H1 (cell line): ENCODE measurements around the gene TNFRSF6B. TPM values are rescaled to one million over a fixed set of nuclear protein-coding genes. Genes with fewer than 3 reads are reported as not detected.

Experiments
- CTCF ChIA-PET: fragments of 300-600 bp; sonication (Branson Sonifier 250); formaldehyde crosslinking; loops from one replicate; lab custom pipeline; 2021; ENCODE audit not compliant: partially characterized antibody; lab: Charles Lee
- POLR2A ChIA-PET: fragments of 300-600 bp; sonication (Branson Sonifier 250); formaldehyde crosslinking; loops from one replicate; lab custom pipeline; 2021; ENCODE audit warnings: inconsistent platforms; ENCODE audit not compliant: partially characterized antibody; lab: Charles Lee
- DNase-seq, 2 experiments: peaks; one replicate each; pipeline versions ENCODE4 v3.0.0 to v3.0.0-alpha.2; 2010 to 2022; ENCODE audit warnings: low spot score in 2 of 2, low read depth in 1 of 2, mixed read lengths in 1 of 2
- FAIRE-seq: peaks from 2 replicates; lab custom pipeline; 2011; peaks lifted over from hg19 to GRCh38; lab: Jason Lieb, UNC
- H2AFZ ChIP-seq: 2 replicates; pipeline ENCODE4 v1.8.1; 2012; ENCODE audit warnings: low read length, inconsistent platforms
- H2AK5ac ChIP-seq: 2 replicates; pipeline ENCODE4 v1.6.1; 2013; ENCODE audit warnings: low read depth, low read length
- H2BK120ac ChIP-seq: replicated peaks from 2 replicates; pipeline ENCODE3; 2013; ENCODE audit warnings: low read depth, low read length, inconsistent platforms
- H2BK12ac ChIP-seq: 2 replicates; pipeline ENCODE4 v1.6.1; 2013; ENCODE audit warnings: low read depth, low read length
- H2BK15ac ChIP-seq: 2 replicates; pipeline ENCODE4 v1.6.1; 2013; ENCODE audit warnings: low read length
- H2BK20ac ChIP-seq: 2 replicates; pipeline ENCODE4 v1.6.1; 2013; ENCODE audit warnings: low read length
- H2BK5ac ChIP-seq: 2 replicates; pipeline ENCODE4 v1.6.1; 2013; ENCODE audit warnings: low read depth, low read length
- H3K14ac ChIP-seq: 2 replicates; pipeline ENCODE4 v1.6.1; 2013; ENCODE audit warnings: inconsistent platforms; ENCODE audit not compliant: insufficient read length
- H3K18ac ChIP-seq: 2 replicates; pipeline ENCODE4 v1.6.1; 2013; ENCODE audit warnings: low read length; ENCODE audit errors: extremely low read depth
- H3K23ac ChIP-seq: 2 replicates; pipeline ENCODE4 v1.6.1; 2013; ENCODE audit warnings: inconsistent platforms; ENCODE audit not compliant: insufficient read length
- H3K23me2 ChIP-seq: 2 replicates; pipeline ENCODE4 v1.6.1; 2013; ENCODE audit warnings: low read depth, low read length
- H3K27ac ChIP-seq: 2 replicates; pipeline ENCODE4 v1.6.1; 2011; ENCODE audit warnings: low read depth, low read length, inconsistent platforms
- H3K27me3 ChIP-seq, 4 experiments: replicated peaks in 1 of 4; 1 replicate in 1 of 4; 2 replicates in 3 of 4; pipeline versions ENCODE4 v1.6.1 to v1.8.1; 2011 to 2013; ENCODE audit warnings: low read length in 3 of 4, mild to moderate bottlenecking in 3 of 4, inconsistent platforms in 2 of 4, mixed read lengths in 2 of 4, moderate library complexity in 1 of 4; ENCODE audit not compliant: control insufficient read depth in 3 of 4, insufficient read depth in 3 of 4; ENCODE audit errors: extremely low read depth in 1 of 4
- H3K36me3 ChIP-seq, 4 experiments: 2 replicates each; pipeline versions ENCODE4 v1.6.1 to v1.8.1; 2011 to 2013; ENCODE audit warnings: mild to moderate bottlenecking in 4 of 4, low read length in 3 of 4, moderate library complexity in 2 of 4, control low read depth in 1 of 4, inconsistent platforms in 1 of 4; ENCODE audit not compliant: insufficient read depth in 4 of 4, control insufficient read depth in 2 of 4
- H3K4ac ChIP-seq: replicated peaks from 2 replicates; pipeline ENCODE3; 2013; ENCODE audit warnings: low read length, low read depth, mixed read lengths, inconsistent platforms; ENCODE audit not compliant: insufficient read length
- H3K4me1 ChIP-seq, 4 experiments: replicated peaks in 1 of 4; 1 replicate in 1 of 4; 2 replicates in 3 of 4; pipeline versions ENCODE4 v1.6.1 to v1.8.1; 2011 to 2013; ENCODE audit warnings: low read length in 3 of 4, inconsistent platforms in 2 of 4, mixed read lengths in 1 of 4; ENCODE audit not compliant: insufficient read depth in 4 of 4, control insufficient read depth in 3 of 4
- H3K4me2 ChIP-seq, 2 experiments: 2 replicates each; pipeline versions ENCODE4 v1.6.1 to v1.8.1; 2011 to 2013; ENCODE audit warnings: low read depth in 2 of 2, low read length in 2 of 2, control low read depth in 1 of 2, inconsistent platforms in 1 of 2, mild to moderate bottlenecking in 1 of 2; ENCODE audit not compliant: insufficient read depth in 1 of 2
- H3K4me3 ChIP-seq, 4 experiments: fragments of 200-600, 300-600 bp in 1 of 4; sonication (generic), shearing (Covaris generic), sonication (Bioruptor Twin) in 1 of 4; 2 replicates each; pipeline versions ENCODE4 v1.5.1 to v1.8.1; 2011 to 2016; ENCODE audit warnings: low read length in 4 of 4, low read depth in 3 of 4, control low read depth in 2 of 4, inconsistent platforms in 2 of 4, mild to moderate bottlenecking in 2 of 4, mixed read lengths in 1 of 4, moderate library complexity in 1 of 4; ENCODE audit not compliant: insufficient read depth in 2 of 4; ENCODE audit errors: extremely low read depth in 1 of 4
- H3K56ac ChIP-seq: replicated peaks from 2 replicates; pipeline ENCODE3; 2013; ENCODE audit warnings: low read depth, mild to moderate bottlenecking, mixed read lengths, low read length, inconsistent platforms; ENCODE audit not compliant: insufficient read length
- H3K79me1 ChIP-seq: 2 replicates; pipeline ENCODE4 v1.6.1; 2013; ENCODE audit warnings: low read depth, low read length, control low read depth
- H3K79me2 ChIP-seq, 2 experiments: 2 replicates each; pipeline versions ENCODE4 v1.6.1 to v1.8.1; 2012 to 2013; ENCODE audit warnings: low read length in 2 of 2, mild to moderate bottlenecking in 2 of 2, inconsistent platforms in 1 of 2; ENCODE audit not compliant: insufficient read depth in 2 of 2, control insufficient read depth in 1 of 2
- H3K9ac ChIP-seq, 4 experiments: replicated peaks in 1 of 4; 1 replicate in 1 of 4; 2 replicates in 3 of 4; pipeline versions ENCODE4 v1.6.1 to v1.8.1; 2011 to 2013; ENCODE audit warnings: low read depth in 3 of 4, low read length in 3 of 4, control low read depth in 2 of 4, mild to moderate bottlenecking in 2 of 4, moderate library complexity in 2 of 4, inconsistent platforms in 1 of 4; ENCODE audit errors: extremely low read depth in 1 of 4
- H3K9me3 ChIP-seq, 2 experiments: 2 replicates each; pipeline versions ENCODE4 v1.6.1 to v1.8.1; 2012 to 2013; ENCODE audit warnings: mild to moderate bottlenecking in 2 of 2, moderate library complexity in 2 of 2, control low read depth in 1 of 2, inconsistent platforms in 1 of 2, low read depth in 1 of 2, low read length in 1 of 2, mixed read lengths in 1 of 2; ENCODE audit not compliant: insufficient read depth in 2 of 2
- H4K20me1 ChIP-seq, 2 experiments: replicated peaks in 1 of 2; 2 replicates each; pipeline versions ENCODE3 to v1.8.1; 2011 to 2013; ENCODE audit warnings: inconsistent platforms in 2 of 2, low read length in 2 of 2, mild to moderate bottlenecking in 1 of 2; ENCODE audit not compliant: insufficient read depth in 2 of 2, control insufficient read depth in 1 of 2
- H4K5ac ChIP-seq: 2 replicates; pipeline ENCODE4 v1.6.1; 2013; ENCODE audit warnings: low read length, low read depth, mixed read lengths, inconsistent platforms; ENCODE audit not compliant: insufficient read length
- H4K8ac ChIP-seq: 2 replicates; pipeline ENCODE4 v1.8.0; 2013; ENCODE audit warnings: mild to moderate bottlenecking, moderate library complexity, low read length, inconsistent platforms; ENCODE audit not compliant: insufficient read depth; ENCODE audit errors: extremely low read depth
- H4K91ac ChIP-seq: replicated peaks from 2 replicates; pipeline ENCODE3; 2013; ENCODE audit warnings: low read length, mixed read lengths, inconsistent platforms; ENCODE audit not compliant: insufficient read length
- ASH2L ChIP-seq: fragments of 200-600, 300-600 bp; sonication (generic); IDR thresholded peaks from one replicate; pipeline ENCODE4 v1.7.1; 2017; ENCODE audit warnings: low read length
- CTBP2 ChIP-seq: IDR thresholded peaks from 2 replicates; pipeline ENCODE4 v1.7.0; 2011; ENCODE audit warnings: borderline replicate concordance, mild to moderate bottlenecking, moderate library complexity, mixed read lengths, low read length; ENCODE audit not compliant: insufficient read depth, insufficient read length
- EP300 ChIP-seq, 2 experiments: IDR thresholded peaks; 1 replicate in 1 of 2; 2 replicates in 1 of 2; pipeline ENCODE4 v1.6.1; 2011 to 2012; ENCODE audit warnings: low read depth in 2 of 2, low read length in 2 of 2, mild to moderate bottlenecking in 2 of 2, borderline replicate concordance in 1 of 2, inconsistent platforms in 1 of 2, moderate library complexity in 1 of 2
- GTF2F1 ChIP-seq: IDR thresholded peaks from 2 replicates; pipeline ENCODE4 v1.6.1; 2012; ENCODE audit warnings: low read depth, low read length, improper control_type of control experiment, borderline replicate concordance
- HDAC2 ChIP-seq, 2 experiments: fragments of 300-600 bp in 1 of 2; sonication (generic) in 1 of 2; IDR thresholded peaks; 2 replicates each; pipeline ENCODE4 v1.6.1; 2011 to 2012; ENCODE audit warnings: low read depth in 2 of 2, low read length in 2 of 2, mild to moderate bottlenecking in 2 of 2, moderate library complexity in 2 of 2, borderline replicate concordance in 1 of 2, inconsistent platforms in 1 of 2
- HDAC6 ChIP-seq: IDR thresholded peaks from one replicate; pipeline ENCODE4 v1.7.1; 2012; ENCODE audit warnings: low read depth, mild to moderate bottlenecking, inconsistent platforms, low read length, moderate library complexity
- JUN ChIP-seq: IDR thresholded peaks from 2 replicates; pipeline ENCODE4 v1.6.1; 2011; ENCODE audit warnings: low read depth, mild to moderate bottlenecking, improper control_type of control experiment, low read length
- JUND ChIP-seq: IDR thresholded peaks from 2 replicates; pipeline ENCODE4 v1.6.1; 2011; ENCODE audit warnings: mild to moderate bottlenecking, improper control_type of control experiment, low read length
- KDM1A ChIP-seq: fragments of 200-600, 300-600 bp; sonication (generic); IDR thresholded peaks from 2 replicates; pipeline ENCODE4 v1.7.1; 2016; ENCODE audit warnings: mild to moderate bottlenecking, low read length, borderline replicate concordance
- MAFK ChIP-seq: IDR thresholded peaks from 2 replicates; pipeline ENCODE4 v1.6.1; 2012; ENCODE audit warnings: low read depth, mild to moderate bottlenecking, improper control_type of control experiment, low read length
- ZNF274 ChIP-seq: IDR thresholded peaks from 2 replicates; pipeline ENCODE4 v1.7.0; 2012; ENCODE audit warnings: low read length, borderline replicate concordance; ENCODE audit errors: extremely low read depth
- WGBS, 2 experiments: shearing (Covaris generic) in 1 of 2; methylation state at CpG; one replicate each; pipeline versions ENCODE4 v1.1.6 to v1.1.7; 2013 to 2015; ENCODE audit warnings: low lambda C conversion rate in 2 of 2, mixed read lengths in 2 of 2, inconsistent platforms in 1 of 2, low coverage in 1 of 2, missing lambda C conversion rate in 1 of 2; ENCODE audit not compliant: insufficient replicate concordance in 2 of 2, insufficient coverage in 1 of 2, insufficient read length in 1 of 2; ENCODE audit errors: extremely low coverage in 1 of 2, missing lambda C conversion rate in 1 of 2; 5-methylcytosine and 5-hydroxymethylcytosine counted together
- polyA plus RNA-seq, 7 experiments: library from polyadenylated mRNA; depleted of rRNA in 3 of 7; stranded (reverse) in 5 of 7; unstranded in 2 of 7; fragments of >200 nt in 5 of 7; fragments of 200-250 nt in 2 of 7; gene quantifications; 1 replicate in 5 of 7; 2 replicates in 1 of 7; 4 replicates in 1 of 7; pipeline versions ENCODE4 v1.2.1 to v1.2.3, GENCODE V29; 2011 to 2013; ENCODE audit warnings: missing spikeins in 2 of 7, mixed read lengths in 2 of 7
- total RNA-seq: library from RNA; stranded (reverse); fragmentation: NEBNext Ultra II Directional; extraction: Animal tissue kit (Norgen Biotek cat#: 25700); gene quantifications from 2 replicates; pipeline ENCODE4 v1.2.1, GENCODE V29; 2021
- TF ChIP-seq, protein P1 (sequence below): IDR thresholded peaks from 2 replicates; pipeline ENCODE4 v1.6.1; 2011; ENCODE audit warnings: low read depth, mild to moderate bottlenecking, low read length; ENCODE audit not compliant: insufficient read depth

Gene TNFRSF6B
- total and polyA plus RNA-seq, 2 of the 8 experiments (the other 6 are each of a cell fraction or from before 2014, with no cell fraction given) = 3.1 TPM; not detected in 1

DNA sequence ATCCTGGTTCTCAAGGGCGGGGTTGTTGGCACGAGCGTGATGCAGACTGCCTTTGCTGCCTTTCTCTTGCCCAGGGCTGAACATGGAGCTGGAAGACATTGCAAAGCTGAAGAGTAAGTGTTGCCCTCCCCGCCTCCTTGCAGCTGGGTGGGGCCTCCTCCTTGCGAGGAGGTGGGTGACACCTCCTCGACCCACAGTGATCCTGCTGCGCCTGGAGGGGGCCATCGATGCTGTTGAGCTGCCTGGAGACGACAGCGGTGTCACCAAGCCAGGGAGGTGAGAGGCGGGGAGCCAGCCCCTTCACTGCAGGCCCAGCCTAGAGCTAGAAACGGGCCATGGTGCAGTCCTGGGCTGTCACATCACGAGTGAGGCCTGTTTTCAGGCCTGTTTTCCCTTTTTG lies 18.4 kb upstream of the TNFRSF6B start:
- Histone ChIP-seq H3K4ac (no peak overlapping the region), H4K8ac (no peak overlapping the region), H2AFZ (no peak overlapping the region), H2BK15ac (no peak overlapping the region), H3K14ac (no peak overlapping the region), H3K27me3 (no peaks in the 10 kb centered on the region), H3K4me1 (no peaks in the 10 kb centered on the region), H3K79me1 (no peaks in the 10 kb centered on the region), H3K56ac (no peak overlapping the region), H4K5ac (no peak overlapping the region), H3K4me3 (no peak overlapping the region), H4K91ac (no peak overlapping the region), H2BK20ac (no peak overlapping the region), H3K23ac (no peak overlapping the region), H2AK5ac (no peak overlapping the region), H2BK12ac (no peak overlapping the region), H3K4me2 (no peak overlapping the region), H3K9me3 (no peaks in the 10 kb centered on the region), H2BK5ac (no peak overlapping the region; the same call in 1 of the 2 replicates), H4K20me1 (peaks cover 0 to 7% of the 10 kb centered on the region in 2 experiments), H3K79me2 (no peaks in the 10 kb centered on the region), H3K36me3 (peaks cover 2 to 10% (median 5%) of the 10 kb centered on the region in 4 experiments; a peak in 4 of 8 replicates), H2BK120ac (no peak overlapping the region), H3K27ac (no peak overlapping the region), H3K18ac (no peak overlapping the region), H3K9ac (no peak overlapping the region), H3K23me2 (no peaks in the 10 kb centered on the region; the same call in 1 of the 2 replicates)
- 82% methylated on average over 12 of the region's 13 CpGs; no CpG with 5 or more reads in 1 of the 2 experiments for WGBS, 2 experiments
- CTCF ChIA-PET = interaction anchor here (0.7 kb wide), 1 partner anchor 16 kb away, joined by 3 read pairs; no protein-coding TSS in a partner anchor
- POLR2A ChIA-PET = interaction anchor here (1.0 to 1.1 kb wide), 2 partner anchors 10 to 20 kb away, joined by 3 to 5 read pairs; no protein-coding TSS in a partner anchor
- FAIRE-seq (no peak), DNase-seq (no peak)
- no peak for TF ChIP-seq EP300 (IDR thresholded peaks at IDR 0.05; ENCODE audit: borderline replicate concordance in 1 of 2, low read depth in 2 of 2, low read length in 2 of 2)
- TF ChIP-seq MAFK = no peak
- no peak for TF ChIP-seq CTBP2
- no peak for TF ChIP-seq JUND
- no peak for TF ChIP-seq HDAC2 (IDR thresholded peaks at IDR 0.05; ENCODE audit: borderline replicate concordance in 1 of 2, low read depth in 2 of 2, low read length in 2 of 2)
- no peak for TF ChIP-seq HDAC6
- no peak for TF ChIP-seq JUN
- no peak for TF ChIP-seq ASH2L
- TF ChIP-seq, protein P1, sequence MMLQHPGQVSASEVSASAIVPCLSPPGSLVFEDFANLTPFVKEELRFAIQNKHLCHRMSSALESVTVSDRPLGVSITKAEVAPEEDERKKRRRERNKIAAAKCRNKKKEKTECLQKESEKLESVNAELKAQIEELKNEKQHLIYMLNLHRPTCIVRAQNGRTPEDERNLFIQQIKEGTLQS = no peak
- TF ChIP-seq ZNF274 = no peak
- no peak for TF ChIP-seq GTF2F1
- no peak for TF ChIP-seq KDM1A
